Stimulated activated naive CD8-positive, alpha-beta T cell treated with anti-CD3 and anti-CD28 coated beads, Interleukin-15, amount 100 ng/mL, for 72 hours (primary cell): ENCODE results near the gene SS18L1.
"Not testable (repeated sequence)": the region's sequence is repeated elsewhere in the genome, so short reads cannot be mapped to it uniquely, and the experiment has no call there.

ENCODE experiments used
- ATAC-seq: fragments of 150-1000 bp; cut with Tn5 transposase; 2 replicates; pipeline ENCODE4 v1.10.0; 2021; ENCODE audit warnings: mild to moderate bottlenecking, moderate library complexity
- DNase-seq, 2 donors: peaks; one replicate each; pipeline ENCODE4 v3.0.0; 2021 to 2022
- H3K27ac Mint-ChIP-seq, 2 donors: one replicate each; pipeline ENCODE4 v1.8.0; 2022; ENCODE audit warnings: mild to moderate bottlenecking in 2 of 2, mixed read lengths in 2 of 2, moderate library complexity in 2 of 2
- H3K27me3 Mint-ChIP-seq: one replicate; pipeline ENCODE4 v1.8.0; 2022; ENCODE audit warnings: mixed read lengths
- H3K4me1 Mint-ChIP-seq: one replicate; pipeline ENCODE4 v1.8.0; 2022; ENCODE audit warnings: mild to moderate bottlenecking, mixed read lengths
- H3K4me3 Mint-ChIP-seq, 2 donors: one replicate each; pipeline ENCODE4 v1.8.0; 2022; ENCODE audit warnings: mild to moderate bottlenecking in 2 of 2, mixed read lengths in 2 of 2, moderate library complexity in 1 of 2
- H3K9me3 Mint-ChIP-seq, 2 donors: one replicate each; pipeline ENCODE4 v1.8.0; 2022; ENCODE audit warnings: mixed read lengths in 2 of 2

SS18L1 gene

DNA sequence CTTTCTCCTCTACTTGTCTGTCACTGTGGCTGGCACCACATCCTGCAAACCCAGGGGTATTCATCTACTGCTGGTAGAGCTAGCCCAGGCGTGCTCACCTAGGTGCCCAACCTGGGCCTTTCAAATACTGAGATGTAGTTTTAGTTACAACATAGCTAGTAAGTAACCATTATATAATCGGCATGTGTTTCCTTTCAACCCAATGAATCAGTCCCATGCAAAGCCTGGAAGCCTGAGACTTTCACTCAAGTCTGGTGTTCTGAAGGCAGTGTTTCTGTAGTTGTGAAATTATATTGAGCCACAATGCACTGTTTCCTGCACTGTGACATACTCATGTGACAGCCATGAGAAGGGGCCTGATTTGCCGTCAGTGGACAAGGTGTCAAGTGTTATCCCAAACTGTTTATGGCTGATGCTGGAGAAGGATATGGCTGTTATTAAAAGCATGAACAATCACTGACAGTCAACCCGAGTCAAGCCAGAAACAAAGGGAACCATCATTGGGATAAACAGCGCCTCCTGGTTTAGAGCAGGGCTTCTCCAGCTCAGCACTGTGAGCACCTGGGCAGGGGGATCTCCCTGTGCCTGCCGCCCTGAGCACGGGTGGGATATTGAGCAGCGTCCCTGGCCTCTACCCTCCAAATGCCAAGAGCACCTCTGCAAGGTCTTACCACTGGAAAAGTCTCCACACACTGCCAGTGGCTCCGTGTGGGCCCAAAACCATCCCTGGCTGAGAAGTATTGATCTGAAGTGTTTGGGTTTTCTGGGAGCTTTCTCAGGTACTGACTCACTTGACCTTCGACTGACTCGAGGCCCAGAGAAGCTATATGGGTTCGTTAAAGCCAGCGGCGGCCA lies 1.9 kb upstream of the SS18L1 start:
- H3K27ac Mint-ChIP-seq, result peak overlapping the region; percentile 91 to 98
- peak overlapping the region; percentile 88 to 93 for H3K4me3 Mint-ChIP-seq
- H3K9me3 Mint-ChIP-seq, result no peaks in the 10 kb centered on the region
- ATAC-seq (peak; percentile 40), DNase-seq (peak in 1 of 2 donors; percentile 42)
- no peaks in the 10 kb centered on the region for H3K27me3 Mint-ChIP-seq
- H3K4me1 Mint-ChIP-seq, result peaks cover 58% of the 10 kb centered on the region

DNA sequence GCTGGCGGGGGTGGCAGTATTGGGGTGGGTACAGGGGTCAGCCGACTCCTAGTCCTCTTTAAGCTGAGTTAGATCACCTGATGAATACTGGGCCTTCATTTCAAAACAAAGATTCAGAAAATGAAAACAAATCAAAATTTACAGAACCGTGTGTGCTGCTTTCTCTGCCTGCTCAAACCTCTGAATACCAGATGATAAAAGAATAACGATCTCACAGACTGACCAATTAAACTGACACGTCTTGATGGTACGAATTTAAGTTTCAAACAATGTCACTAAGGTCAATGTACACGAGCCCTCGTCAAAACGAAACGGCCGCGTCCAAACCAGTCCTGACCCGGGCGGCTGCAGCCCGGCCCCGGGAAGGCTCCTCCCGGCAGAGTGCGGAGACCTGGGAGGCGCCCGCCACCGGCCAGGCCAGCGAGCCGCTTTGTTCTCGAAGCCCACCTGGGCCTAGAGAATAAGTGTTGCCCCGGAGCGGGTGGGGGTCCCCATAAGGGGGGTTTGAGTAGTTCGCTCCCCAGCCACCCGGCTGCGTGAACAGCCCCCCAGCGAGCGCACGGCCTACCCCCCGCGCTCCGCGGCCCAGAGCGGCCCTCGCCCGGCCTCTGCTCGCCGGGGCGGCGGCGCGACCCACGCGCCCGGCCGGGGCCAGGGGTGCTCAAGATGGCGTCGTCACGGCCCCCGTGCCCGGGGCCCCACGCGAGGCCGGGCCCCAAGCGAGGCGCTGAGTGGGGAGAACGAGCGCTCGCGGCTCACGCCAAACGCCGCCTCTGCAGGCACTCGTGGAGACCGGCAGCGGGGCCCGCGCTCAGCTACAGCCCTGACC lies 1.1 kb upstream of the SS18L1 start:
- peak in 1 of 2 donors; percentile 22 for DNase-seq
- Mint-ChIP-seq H3K27ac (peak overlapping the region; percentile 91 to 98), H3K4me3 (peak overlapping the region; percentile 88 to 93), H3K27me3 (no peaks in the 10 kb centered on the region), H3K4me1 (peaks cover 64% of the 10 kb centered on the region), H3K9me3 (no peaks in the 10 kb centered on the region)
- peak; percentile 18 for ATAC-seq

DNA sequence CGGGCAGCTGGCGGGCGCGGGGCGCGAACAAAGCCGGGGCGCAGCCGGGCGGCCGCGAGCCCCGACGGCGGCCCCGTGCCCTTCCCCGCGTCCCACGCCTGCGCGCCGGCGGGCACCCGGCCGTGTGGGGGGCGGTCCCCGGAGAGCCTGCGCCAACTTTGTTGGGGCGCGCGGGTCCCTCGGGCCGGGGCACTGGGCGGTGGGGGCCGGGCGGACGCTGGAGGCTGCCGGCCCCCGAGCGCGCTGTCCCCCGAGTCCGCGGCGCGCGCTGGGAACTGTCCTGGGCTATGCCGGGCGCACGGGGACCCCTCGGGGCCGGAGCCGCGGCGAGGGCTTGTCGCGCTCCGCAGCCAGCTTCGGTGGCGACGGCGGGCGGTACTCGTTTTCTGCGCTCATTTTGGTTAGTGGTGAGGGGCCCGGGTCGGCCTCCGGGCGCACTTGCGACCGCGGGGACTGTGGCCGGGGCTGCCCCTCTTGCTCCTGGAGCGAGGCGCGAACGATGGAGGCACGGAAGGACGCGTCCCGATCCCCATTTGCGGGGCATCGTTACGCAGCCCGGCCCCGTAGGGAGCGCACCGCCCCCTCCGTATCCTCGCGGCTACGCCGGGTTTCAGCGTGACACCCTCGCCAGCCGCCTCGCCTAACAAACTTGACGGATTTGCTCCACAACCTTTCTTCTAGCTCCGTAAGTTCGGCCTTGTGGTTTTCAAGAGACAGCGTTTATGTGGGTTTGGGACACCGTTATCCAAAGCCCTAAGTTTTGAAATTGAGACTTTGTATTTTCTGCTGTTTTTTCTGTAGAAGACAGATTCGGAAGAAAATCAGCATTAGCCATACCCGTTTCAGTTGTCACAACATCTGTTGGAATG lies 622 bp downstream of the SS18L1 start:
- DNase-seq (peak; percentile 60 to 62), ATAC-seq (peak; percentile 32)
- Mint-ChIP-seq H3K27ac (peak overlapping the region in 1 of 2 donors; percentile 89), H3K4me1 (peaks cover 65% of the 10 kb centered on the region), H3K9me3 (no peaks in the 10 kb centered on the region), H3K4me3 (peak overlapping the region; percentile 81 to 83), H3K27me3 (no peaks in the 10 kb centered on the region)

DNA sequence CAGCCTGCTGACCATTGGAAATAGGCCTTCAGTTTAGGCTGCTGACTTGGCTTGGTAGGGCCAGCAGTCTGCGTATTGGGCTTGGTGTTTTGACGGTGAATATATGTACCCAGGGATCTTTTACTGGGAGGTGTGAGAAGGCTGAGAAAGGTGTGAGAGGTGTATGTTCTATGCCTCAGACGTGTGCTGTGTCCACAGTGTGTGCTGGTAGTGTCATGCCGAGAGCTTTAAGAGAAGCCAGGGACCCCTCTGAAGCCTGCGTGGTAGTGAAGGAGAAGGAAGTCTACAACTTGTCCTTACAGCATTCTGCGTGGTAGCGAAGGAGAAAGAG lies 2.1 kb downstream of the SS18L1 start:
- no peaks in the 10 kb centered on the region for H3K9me3 Mint-ChIP-seq
- no peak overlapping the region for H3K27ac Mint-ChIP-seq
- H3K27me3 Mint-ChIP-seq, result no peaks in the 10 kb centered on the region
- no peak overlapping the region for H3K4me3 Mint-ChIP-seq
- no peak for DNase-seq
- no peak for ATAC-seq
- peaks cover 57% of the 10 kb centered on the region for H3K4me1 Mint-ChIP-seq

DNA sequence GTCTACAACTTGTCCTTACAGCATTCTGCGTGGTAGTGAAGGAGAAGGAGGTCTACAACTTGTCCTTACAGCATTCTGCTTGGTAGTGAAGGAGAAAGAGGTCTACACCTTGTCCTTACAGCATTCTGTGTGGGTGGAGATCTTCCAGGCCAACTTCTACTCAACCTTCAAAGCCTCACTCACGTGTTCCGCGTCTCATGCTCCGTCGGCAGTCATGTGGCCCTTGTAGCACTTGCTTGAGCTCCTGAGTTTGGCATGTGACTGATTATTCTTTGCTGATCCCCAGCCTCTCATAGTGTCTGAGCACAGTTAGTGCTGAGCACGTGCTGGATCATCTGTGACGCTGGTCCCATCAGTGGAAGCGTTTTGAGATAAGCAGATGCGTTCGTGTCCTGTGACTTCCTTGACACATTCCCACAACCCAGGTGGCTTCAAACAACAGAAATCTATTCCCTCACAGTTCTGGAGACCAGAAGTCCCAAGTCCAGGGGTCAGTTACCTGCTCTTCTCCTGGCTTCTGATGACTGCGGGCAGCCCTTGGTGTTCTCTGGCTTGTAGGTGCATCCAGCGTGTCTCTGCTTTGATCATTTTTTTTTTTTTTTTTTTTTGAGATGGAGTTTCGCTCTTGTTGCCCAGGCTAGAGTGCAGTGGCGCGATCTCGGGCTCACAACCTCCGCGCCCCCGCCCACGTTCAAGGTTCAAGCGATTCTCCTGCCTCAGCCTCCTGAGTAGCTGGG lies 2.6 kb downstream of the SS18L1 start:
- Mint-ChIP-seq H3K4me1 (peaks cover 52% of the 10 kb centered on the region), H3K27ac (no peak overlapping the region), H3K9me3 (no peaks in the 10 kb centered on the region), H3K4me3 (no peak overlapping the region), H3K27me3 (no peaks in the 10 kb centered on the region)
- DNase-seq (no peak), ATAC-seq (no peak)

DNA sequence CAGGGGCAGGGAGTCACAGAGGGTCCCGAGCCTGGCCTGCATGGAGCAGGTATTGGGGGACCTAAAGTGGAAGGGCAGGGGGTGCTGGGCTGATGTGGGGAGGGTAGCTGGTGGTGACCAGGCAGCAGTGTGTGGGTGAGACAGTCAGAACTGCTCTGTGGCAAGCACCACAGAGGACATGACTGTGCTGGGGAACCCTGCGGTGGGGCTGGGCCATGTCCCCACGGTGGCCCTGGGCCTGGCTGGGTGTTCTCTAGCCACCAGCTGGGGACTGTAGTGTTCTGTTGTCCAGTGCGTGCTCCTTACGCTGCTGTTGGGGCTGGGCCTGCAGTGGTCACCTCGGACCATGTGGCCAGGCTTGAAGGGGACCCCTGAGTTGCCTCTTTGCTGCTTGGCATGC lies 3.6 kb downstream of the SS18L1 start:
- ATAC-seq (no peak), DNase-seq (no peak)
- Mint-ChIP-seq H3K9me3 (peaks cover 0 to 2% of the 10 kb centered on the region in 2 donors), H3K27ac (no peak overlapping the region), H3K27me3 (no peaks in the 10 kb centered on the region), H3K4me1 (peaks cover 46% of the 10 kb centered on the region), H3K4me3 (no peak overlapping the region)

DNA sequence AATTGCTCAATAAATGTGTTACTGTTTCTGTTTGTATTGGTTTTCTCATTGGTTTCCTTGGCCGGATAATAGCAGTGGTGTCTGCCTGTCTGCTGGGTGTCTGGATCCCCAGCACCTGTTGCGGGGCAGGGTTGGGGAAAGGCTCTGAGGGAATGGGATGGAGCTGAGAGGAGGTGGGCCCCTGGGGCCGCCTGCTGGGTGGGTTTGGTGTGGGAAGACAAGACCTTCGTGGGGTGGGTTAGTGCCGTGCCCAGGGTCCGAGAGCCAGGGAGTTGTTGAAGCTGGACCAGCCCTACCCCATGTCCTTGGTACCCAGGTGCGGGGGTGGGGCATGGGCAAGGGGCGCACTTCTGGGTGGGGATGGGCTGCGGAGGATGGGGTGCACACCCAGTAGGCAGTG lies 4.0 kb downstream of the SS18L1 start:
- Mint-ChIP-seq H3K27me3 (no peaks in the 10 kb centered on the region), H3K4me1 (peaks cover 47% of the 10 kb centered on the region), H3K4me3 (no peak overlapping the region), H3K27ac (peak overlapping the region in 1 of 2 donors; percentile 54), H3K9me3 (peaks cover 0 to 6% of the 10 kb centered on the region in 2 donors)
- DNase-seq (no peak), ATAC-seq (no peak)

DNA sequence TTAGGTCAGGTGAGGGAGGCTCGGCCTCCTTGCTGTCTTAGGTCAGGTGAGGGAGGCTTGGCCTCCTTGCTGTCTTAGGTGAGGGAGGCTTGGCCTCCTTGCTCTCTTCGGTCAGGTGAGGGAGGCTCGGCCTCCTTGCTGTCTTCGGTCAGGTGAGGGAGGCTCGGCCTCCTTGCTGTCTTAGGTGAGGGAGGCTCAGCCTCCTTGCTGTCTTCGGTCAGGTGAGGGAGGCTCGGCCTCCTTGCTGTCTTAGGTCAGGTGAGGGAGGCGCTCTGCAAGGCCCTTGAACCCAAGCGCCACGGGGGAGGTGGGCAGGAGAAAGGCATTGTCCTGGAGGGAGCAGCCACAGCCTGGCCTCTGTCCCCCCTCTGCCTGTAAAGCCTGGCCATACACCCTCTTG lies 4.8 kb downstream of the SS18L1 start:
- H3K4me1 Mint-ChIP-seq, result peaks cover 47% of the 10 kb centered on the region
- not testable (repeated sequence) for DNase-seq, H3K4me3 Mint-ChIP-seq, H3K27me3 Mint-ChIP-seq, ATAC-seq, H3K27ac Mint-ChIP-seq
- H3K9me3 Mint-ChIP-seq, result peaks cover 6 to 14% of the 10 kb centered on the region in 2 donors

DNA sequence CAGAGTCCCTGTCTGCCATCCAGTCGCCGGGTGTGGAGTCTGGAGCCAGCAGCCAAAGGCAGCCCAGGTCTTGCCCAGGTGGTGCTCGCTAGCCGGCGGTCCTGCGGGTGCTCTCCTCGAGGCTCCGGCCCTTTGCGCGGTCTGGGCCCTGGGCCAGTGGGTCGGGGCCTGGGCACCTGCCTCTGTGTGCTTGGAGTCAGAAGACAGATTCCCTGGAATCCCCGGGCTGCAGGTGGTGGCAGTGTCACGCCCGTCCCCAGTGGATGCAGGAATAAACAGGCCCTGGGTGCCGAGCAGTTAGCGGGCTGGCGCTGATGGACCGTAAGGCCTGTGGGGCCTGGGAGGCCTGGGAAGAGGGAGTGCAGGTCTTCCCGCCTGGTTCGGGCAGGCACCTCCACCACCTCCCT lies 5.3 kb downstream of the SS18L1 start:
- ATAC-seq, result no peak
- H3K27ac Mint-ChIP-seq, result no peak overlapping the region

DNA sequence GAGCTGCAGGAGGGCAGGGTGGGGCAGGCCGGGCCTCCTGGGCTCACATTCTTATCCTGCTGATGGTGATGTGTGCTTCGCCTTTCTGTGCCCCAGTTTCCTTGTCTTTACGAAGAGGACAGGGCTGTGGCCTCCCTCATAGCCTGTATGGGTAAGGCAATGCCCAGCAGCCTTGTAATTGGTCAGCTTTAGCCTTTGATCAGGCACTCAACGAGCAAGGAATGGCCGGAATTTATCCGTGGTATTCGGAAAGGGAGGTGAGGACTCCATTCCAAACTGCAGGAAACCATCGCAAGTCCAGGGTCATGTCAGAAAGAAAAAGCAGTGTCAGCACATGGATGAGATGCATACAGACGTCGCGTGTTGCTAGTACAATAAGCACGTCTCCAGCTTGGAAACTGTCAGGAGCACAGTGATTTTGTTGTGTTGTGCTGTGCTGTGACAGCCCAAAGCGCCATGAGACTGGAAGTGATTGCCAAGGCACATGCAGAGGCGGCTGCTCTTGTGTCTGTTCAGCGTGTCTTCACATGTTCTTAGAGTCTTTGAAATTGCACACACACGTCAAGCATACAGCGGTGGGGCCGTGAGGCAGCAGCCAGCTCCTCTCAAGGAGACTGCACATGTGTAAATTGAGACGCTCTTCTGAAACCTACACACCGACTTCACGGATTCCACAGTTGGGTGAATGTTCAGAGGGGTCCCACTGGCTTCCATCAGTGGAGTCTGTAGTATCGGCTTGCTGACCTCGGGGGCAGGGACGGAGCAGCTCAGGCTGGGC lies 6.2 kb downstream of the SS18L1 start:
- no peak for DNase-seq
- Mint-ChIP-seq H3K4me3 (no peak overlapping the region), H3K27ac (no peak overlapping the region), H3K9me3 (peaks cover 12 to 19% of the 10 kb centered on the region in 2 donors), H3K27me3 (no peaks in the 10 kb centered on the region), H3K4me1 (peaks cover 44% of the 10 kb centered on the region)
- no peak for ATAC-seq

More for the DNA sequence above, 5.3 kb downstream of the SS18L1 start:
- peaks cover 47% of the 10 kb centered on the region for H3K4me1 Mint-ChIP-seq
- H3K4me3 Mint-ChIP-seq, result no peak overlapping the region
- DNase-seq, result no peak
- H3K27me3 Mint-ChIP-seq, result no peaks in the 10 kb centered on the region
- H3K9me3 Mint-ChIP-seq, result peaks cover 11 to 19% of the 10 kb centered on the region in 2 donors

DNA sequence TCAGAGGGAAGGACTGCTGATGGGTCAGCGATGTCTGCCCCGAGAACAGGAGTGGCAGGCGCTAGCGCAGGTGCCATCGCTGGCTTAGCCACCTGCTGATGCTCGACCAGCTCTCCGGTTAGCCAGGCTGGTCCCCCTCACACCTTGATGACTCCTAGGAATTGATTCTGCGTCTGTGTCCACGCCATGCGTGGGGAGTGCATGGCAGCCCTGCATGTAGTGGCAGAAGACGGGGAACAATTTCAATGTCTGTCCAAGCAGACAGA lies 6.7 kb downstream of the SS18L1 start:
- Mint-ChIP-seq H3K4me1 (peaks cover 38% of the 10 kb centered on the region), H3K4me3 (no peak overlapping the region), H3K9me3 (peaks cover 12 to 19% of the 10 kb centered on the region in 2 donors), H3K27ac (peak overlapping the region in 1 of 2 donors; percentile 89), H3K27me3 (no peaks in the 10 kb centered on the region)
- DNase-seq, result no peak
- no peak for ATAC-seq

DNA sequence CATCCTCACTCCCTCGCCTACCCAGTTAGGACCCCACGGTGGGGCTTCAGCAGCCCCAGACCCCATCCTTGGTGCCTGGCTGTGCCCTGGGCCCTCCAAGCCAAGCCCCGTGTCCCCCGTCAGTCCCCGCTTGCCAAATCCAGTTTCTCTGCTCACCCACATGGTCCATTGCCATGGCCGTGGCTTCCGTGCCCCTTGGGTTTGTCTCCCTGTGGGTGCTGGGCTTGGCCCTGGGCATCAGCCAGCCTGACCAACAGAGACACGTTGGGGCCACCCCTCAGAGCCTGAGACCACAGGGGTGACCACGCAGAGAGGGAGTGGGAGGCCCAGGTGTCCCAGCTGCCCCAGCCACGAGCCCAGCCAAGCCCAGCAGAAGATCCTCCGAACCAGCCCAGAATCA lies 7.7 kb downstream of the SS18L1 start:
- H3K4me3 Mint-ChIP-seq, result no peak overlapping the region
- DNase-seq (no peak), ATAC-seq (no peak)
- peaks cover 12 to 19% of the 10 kb centered on the region in 2 donors for H3K9me3 Mint-ChIP-seq
- H3K27me3 Mint-ChIP-seq, result no peaks in the 10 kb centered on the region
- peak overlapping the region in 1 of 2 donors; percentile 60 for H3K27ac Mint-ChIP-seq
- H3K4me1 Mint-ChIP-seq, result peaks cover 37% of the 10 kb centered on the region

DNA sequence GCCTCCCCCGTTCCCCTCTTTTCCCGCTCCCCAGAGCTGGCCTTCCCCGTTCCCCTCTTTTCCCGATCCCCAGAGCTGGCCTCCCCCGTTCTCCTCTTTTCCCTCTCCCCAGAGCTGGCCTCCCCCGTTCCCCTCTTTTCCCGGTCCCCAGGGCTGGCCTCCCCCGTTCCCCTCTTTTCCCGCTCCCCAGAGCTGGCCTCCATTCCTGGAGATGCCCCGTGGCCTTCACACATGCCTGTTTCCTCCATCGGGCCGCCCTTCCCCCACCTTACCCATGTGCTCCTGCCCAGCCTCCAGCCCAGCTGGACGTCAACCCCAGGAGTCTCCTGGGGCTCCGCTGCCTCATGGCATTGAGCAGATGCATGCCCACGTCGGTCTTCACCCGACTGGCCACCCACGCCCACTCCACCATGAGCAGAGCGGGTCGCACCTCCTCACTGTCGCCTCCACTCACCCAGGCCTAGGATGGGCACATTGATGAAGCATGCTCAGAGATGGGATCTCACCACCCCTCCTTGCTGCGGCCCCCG lies 8.3 kb downstream of the SS18L1 start:
- H3K4me3 Mint-ChIP-seq, result no peak overlapping the region
- H3K9me3 Mint-ChIP-seq, result peaks cover 12 to 19% of the 10 kb centered on the region in 2 donors
- DNase-seq (no peak), ATAC-seq (no peak)
- no peaks in the 10 kb centered on the region for H3K27me3 Mint-ChIP-seq
- H3K4me1 Mint-ChIP-seq, result peaks cover 40% of the 10 kb centered on the region
- H3K27ac Mint-ChIP-seq, result no peak overlapping the region
